Liver (tissue), 9 donors: ENCODE results near the gene PLCB3. TPM values are rescaled to one million over a fixed set of nuclear protein-coding genes. Genes with fewer than 3 reads are reported as not detected.
A peak's percentile ranks its signal among the peaks of the same experiment; 100 is the strongest.

Experiments used
- DNase-seq: peaks from one replicate; pipeline ENCODE4 v3.0.0-alpha.2; 2017; ENCODE audit warnings: low spot score
- H3K27ac ChIP-seq, 2 donors: one replicate each; pipeline ENCODE4 v1.7.0; 2013; ENCODE audit warnings: inconsistent platforms in 2 of 2, low read length in 2 of 2, control low read depth in 1 of 2, low read depth in 1 of 2, mild to moderate bottlenecking in 1 of 2
- H3K27me3 ChIP-seq, 4 donors: one replicate each; pipeline versions ENCODE4 v1.6.1 to v1.7.0; 2013; ENCODE audit warnings: low read length in 3 of 4, inconsistent platforms in 1 of 4, mild to moderate bottlenecking in 1 of 4, moderate library complexity in 1 of 4; ENCODE audit not compliant: control insufficient read depth in 4 of 4, insufficient read depth in 4 of 4
- H3K36me3 ChIP-seq, 4 donors: one replicate each; pipeline versions ENCODE4 v1.6.1 to v1.7.0; 2013; ENCODE audit warnings: low read length in 3 of 4, mild to moderate bottlenecking in 3 of 4, low read depth in 1 of 4, moderate library complexity in 1 of 4; ENCODE audit not compliant: control insufficient read depth in 4 of 4, insufficient read depth in 3 of 4
- H3K4me1 ChIP-seq, 4 donors: one replicate each; pipeline versions ENCODE4 v1.6.1 to v1.7.0; 2013; ENCODE audit warnings: low read length in 3 of 4, mild to moderate bottlenecking in 3 of 4, moderate library complexity in 1 of 4; ENCODE audit not compliant: control insufficient read depth in 4 of 4, insufficient read depth in 4 of 4
- H3K4me3 ChIP-seq, 3 donors: one replicate each; pipeline versions ENCODE4 v1.6.1 to v1.7.0; 2013; ENCODE audit warnings: low read length in 3 of 3, control low read depth in 1 of 3, low read depth in 1 of 3, mild to moderate bottlenecking in 1 of 3
- H3K9ac ChIP-seq, 2 donors: one replicate each; pipeline ENCODE4 v1.7.0; 2013; ENCODE audit warnings: low read length in 2 of 2, mild to moderate bottlenecking in 2 of 2, moderate library complexity in 2 of 2, control low read depth in 1 of 2, low read depth in 1 of 2
- H3K9me3 ChIP-seq, 4 donors: one replicate each; pipeline versions ENCODE4 v1.6.1 to v1.7.0; 2013; ENCODE audit warnings: low read length in 3 of 4; ENCODE audit not compliant: control insufficient read depth in 4 of 4
- CTCF ChIP-seq: fragments of 150-350 bp; IDR thresholded peaks from 2 replicates; pipeline ENCODE4 v1.5.1; 2017; ENCODE audit warnings: improper control_type of control experiment, low read depth, low read length; ENCODE audit not compliant: missing input control
- EGR1 ChIP-seq, 2 donors: IDR thresholded peaks; 2 replicates each; pipeline ENCODE4 v1.6.1; 2016 to 2018; ENCODE audit warnings: antibody characterized with exemption in 2 of 2, low read depth in 2 of 2
- FOXA1 ChIP-seq: IDR thresholded peaks from 2 replicates; pipeline ENCODE4 v1.6.1; 2016; ENCODE audit warnings: antibody characterized with exemption
- FOXA2 ChIP-seq: IDR thresholded peaks from 2 replicates; pipeline ENCODE4 v1.6.1; 2016; ENCODE audit warnings: antibody characterized with exemption
- GABPA ChIP-seq, 2 donors: IDR thresholded peaks in 1 of 2; conservative IDR thresholded peaks in 1 of 2; 2 replicates each; pipeline ENCODE4 v1.6.1; 2016; ENCODE audit warnings: antibody characterized with exemption in 2 of 2, mild to moderate bottlenecking in 1 of 2, moderate library complexity in 1 of 2
- HNF4A ChIP-seq, 2 donors: conservative IDR thresholded peaks; 2 replicates each; pipeline ENCODE4 v1.6.1; 2016; ENCODE audit warnings: antibody characterized with exemption in 2 of 2, mild to moderate bottlenecking in 2 of 2
- HNF4G ChIP-seq: IDR thresholded peaks from 2 replicates; pipeline ENCODE4 v1.6.1; 2016; ENCODE audit warnings: antibody characterized with exemption
- JUND ChIP-seq, 2 donors: IDR thresholded peaks; 2 replicates each; pipeline ENCODE4 v1.6.1; 2016; ENCODE audit warnings: antibody characterized with exemption in 2 of 2
- NR2F2 ChIP-seq: IDR thresholded peaks from 2 replicates; pipeline ENCODE4 v1.6.1; 2016; ENCODE audit warnings: antibody characterized with exemption
- RAD21 ChIP-seq, 2 donors: IDR thresholded peaks; 2 replicates each; pipeline ENCODE4 v1.6.1; 2016; ENCODE audit warnings: antibody characterized with exemption in 2 of 2, mild to moderate bottlenecking in 2 of 2
- RXRA ChIP-seq, 2 donors: IDR thresholded peaks; 2 replicates each; pipeline ENCODE4 v1.6.1; 2017 to 2018; ENCODE audit warnings: antibody characterized with exemption in 2 of 2, mild to moderate bottlenecking in 1 of 2
- SP1 ChIP-seq: IDR thresholded peaks from 2 replicates; pipeline ENCODE4 v1.6.1; 2018; ENCODE audit warnings: antibody characterized with exemption, mild to moderate bottlenecking
- TAF1 ChIP-seq: conservative IDR thresholded peaks from 2 replicates; pipeline ENCODE4 v1.6.1; 2016; ENCODE audit warnings: antibody characterized with exemption, mild to moderate bottlenecking
- YY1 ChIP-seq: IDR thresholded peaks from 2 replicates; pipeline ENCODE4 v1.6.1; 2016; ENCODE audit warnings: antibody characterized with exemption, mild to moderate bottlenecking
- ZBTB33 ChIP-seq: IDR thresholded peaks from 2 replicates; pipeline ENCODE4 v1.6.1; 2016; ENCODE audit warnings: antibody characterized with exemption
- WGBS: extraction: QIAGEN DNeasy Blood & Tissue Kit; methylation state at CpG from one replicate; pipeline ENCODE4 v1.1.7; 2013; 5-methylcytosine and 5-hydroxymethylcytosine counted together
- polyA plus RNA-seq, 2 donors: library from polyadenylated mRNA; stranded (reverse) in 1 of 2; unstranded in 1 of 2; fragments of 200-250 nt in 1 of 2; fragments of >200 nt in 1 of 2; fragmentation: Nextera tagmentation in 1 of 2; extraction: Ambion mirVana in 1 of 2; gene quantifications; one replicate each; pipeline versions ENCODE4 v1.2.1 to v1.2.3, GENCODE V29; 2013 to 2015
- total RNA-seq, 2 donors: library from RNA; depleted of rRNA; stranded (reverse); fragments of >200 nt; gene quantifications; one replicate each; pipeline ENCODE4 v1.2.3, GENCODE V29; 2014
- TF ChIP-seq, protein P1 (sequence below): IDR thresholded peaks from 2 replicates; pipeline ENCODE4 v1.6.1; 2016; ENCODE audit warnings: antibody characterized with exemption
- TF ChIP-seq, protein P2 (sequence below): IDR thresholded peaks from 2 replicates; pipeline ENCODE4 v1.6.1; 2016; ENCODE audit warnings: antibody characterized with exemption
- donor health status: healthy.
- donor health status: healthy.
- donor health status: healthy.
- donor health status: healthy.
- donor health status: healthy.

The PLCB3 gene
- total and polyA plus RNA-seq, 4 donors: 0.79 to 8.5 (median 5.4) TPM

DNA sequence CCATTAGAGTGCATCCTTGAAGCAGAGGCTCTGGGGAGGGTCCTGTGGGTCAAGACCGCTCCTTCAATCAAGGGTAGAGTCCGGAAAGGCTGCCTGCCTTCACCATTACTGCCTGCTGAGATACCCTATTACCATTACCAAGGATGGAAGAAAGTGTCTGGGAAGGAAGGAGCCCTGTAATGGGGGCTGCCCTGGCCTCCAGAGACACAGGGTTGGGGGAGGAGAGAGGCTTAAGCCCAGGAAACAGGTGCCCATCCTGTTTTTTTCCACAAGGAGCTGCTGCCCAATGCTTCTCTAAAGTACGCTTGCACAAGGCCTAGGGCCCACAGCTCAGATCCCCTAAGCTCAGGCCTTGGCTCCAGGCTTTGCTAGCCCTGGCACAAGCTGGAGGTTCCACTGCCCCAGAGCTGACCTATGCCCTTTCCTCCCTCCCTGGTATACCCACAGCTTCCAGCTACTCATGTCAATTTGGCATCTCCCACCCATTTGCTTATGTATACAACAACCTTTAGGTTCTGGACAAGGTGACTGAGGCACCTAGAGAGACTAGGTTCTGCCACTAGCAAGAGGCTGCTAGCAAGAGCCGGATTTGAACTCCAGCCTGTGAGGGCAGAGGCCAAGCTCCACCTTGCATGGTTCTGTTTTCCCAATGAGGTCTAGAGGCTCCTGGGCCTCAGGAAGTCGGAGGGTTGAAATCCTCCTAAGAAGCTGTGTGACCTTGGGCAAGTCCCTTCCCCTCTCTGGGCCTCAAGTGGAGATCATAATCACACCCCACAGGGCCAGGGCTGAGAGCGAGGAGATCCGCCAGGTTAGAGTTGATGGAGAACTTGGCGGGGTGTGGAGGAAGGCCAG is 1.5 kb upstream of the PLCB3 start:
- Histone ChIP-seq H3K4me3 (no peak overlapping the region), H3K27me3 (no peaks in the 10 kb centered on the region), H3K27ac (no peak overlapping the region), H3K4me1 (peaks cover 10 to 61% (median 48%) of the 10 kb centered on the region in 4 donors), H3K9me3 (no peaks in the 10 kb centered on the region), H3K9ac (no peak overlapping the region), H3K36me3 (no peaks in the 10 kb centered on the region)
- TF ChIP-seq HNF4A (conservative IDR thresholded peaks at IDR 0.05) (peak; percentile 38 to 54), NR2F2 (peak; percentile 26), SP1 (peak; percentile 41), RXRA (IDR thresholded peaks at IDR 0.05) (peak; percentile 50 to 53), JUND (IDR thresholded peaks at IDR 0.05) (no peak)
- no peak for DNase-seq
- WGBS: 84% methylated on average over 8 of the region's 8 CpGs

- Histone ChIP-seq H3K4me3 (peak overlapping the region in 1 of 3 donors; percentile 67), H3K9ac (no peak overlapping the region), H3K9me3 (no peaks in the 10 kb centered on the region), H3K27me3 (no peaks in the 10 kb centered on the region), H3K27ac (no peak overlapping the region), H3K36me3 (no peaks in the 10 kb centered on the region), H3K4me1 (peaks cover 10 to 54% (median 42%) of the 10 kb centered on the region in 4 donors)
- WGBS: 29% methylated on average over 13 of the region's 13 CpGs
- TF ChIP-seq FOXA2 (no peak), NR2F2 (no peak), ZBTB33 (no peak), HNF4G (no peak), JUND (IDR thresholded peaks at IDR 0.05) (no peak), RAD21 (IDR thresholded peaks at IDR 0.05) (no peak), FOXA1 (no peak)
- no peak for DNase-seq
Observed at GRCh38 chr11:64250415-64251015, 815 bp upstream of the PLCB3 start.

DNA sequence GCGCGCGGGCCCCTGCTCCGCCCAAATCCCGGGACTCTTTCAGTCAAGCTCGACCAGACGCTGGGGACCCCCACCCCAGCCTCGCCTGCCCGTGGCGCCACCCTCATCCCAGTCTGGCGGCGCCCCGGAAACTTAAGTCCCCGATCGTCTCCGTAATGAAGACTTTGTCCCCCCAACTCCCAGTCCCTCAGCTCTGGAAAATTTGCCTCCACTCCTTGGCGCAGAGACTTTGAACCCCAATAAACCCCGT is 348 bp downstream of the PLCB3 start:
- WGBS: 2% methylated on average over 18 of the region's 18 CpGs
- Histone ChIP-seq H3K4me1 (peaks cover 10 to 49% (median 38%) of the 10 kb centered on the region in 4 donors), H3K9me3 (no peaks in the 10 kb centered on the region), H3K27ac (no peak overlapping the region), H3K27me3 (no peaks in the 10 kb centered on the region), H3K4me3 (peak overlapping the region; percentile 36 to 67 (median 51)), H3K36me3 (peaks cover 0 to 8% (median 3%) of the 10 kb centered on the region in 4 donors), H3K9ac (peak overlapping the region in 1 of 2 donors; percentile 63)
- no peak for DNase-seq
- no peak for TF ChIP-seq HNF4A (conservative IDR thresholded peaks at IDR 0.05)
- no peak for TF ChIP-seq HNF4G
- TF ChIP-seq CTCF: no peak
- TF ChIP-seq, protein P1, sequence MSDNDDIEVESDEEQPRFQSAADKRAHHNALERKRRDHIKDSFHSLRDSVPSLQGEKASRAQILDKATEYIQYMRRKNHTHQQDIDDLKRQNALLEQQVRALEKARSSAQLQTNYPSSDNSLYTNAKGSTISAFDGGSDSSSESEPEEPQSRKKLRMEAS: no peak
- TF ChIP-seq RXRA (IDR thresholded peaks at IDR 0.05): no peak
- no peak for TF ChIP-seq FOXA1
- TF ChIP-seq SP1: no peak
- no peak for TF ChIP-seq RAD21 (IDR thresholded peaks at IDR 0.05)
- TF ChIP-seq JUND (IDR thresholded peaks at IDR 0.05): no peak
- no peak for TF ChIP-seq ZBTB33
- TF ChIP-seq EGR1 (IDR thresholded peaks at IDR 0.05; ENCODE audit: low read depth in 2 of 2): no peak
- no peak for TF ChIP-seq TAF1
- TF ChIP-seq, protein P2, sequence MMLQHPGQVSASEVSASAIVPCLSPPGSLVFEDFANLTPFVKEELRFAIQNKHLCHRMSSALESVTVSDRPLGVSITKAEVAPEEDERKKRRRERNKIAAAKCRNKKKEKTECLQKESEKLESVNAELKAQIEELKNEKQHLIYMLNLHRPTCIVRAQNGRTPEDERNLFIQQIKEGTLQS: no peak
- no peak for TF ChIP-seq GABPA (IDR thresholded peaks at IDR 0.05 in 1 of 2, conservative IDR thresholded peaks at IDR 0.05 in 1 of 2)
- no peak for TF ChIP-seq FOXA2
- TF ChIP-seq NR2F2: no peak
- no peak for TF ChIP-seq YY1
